Adrenal gland (tissue), 12 donors: ENCODE results near the gene CDK14. TPM values are rescaled to one million over a fixed set of nuclear protein-coding genes. Genes with fewer than 3 reads are reported as not detected.

Experiments used
- DNase-seq, 7 donors: peaks; one replicate each; pipeline ENCODE4 v3.0.0-alpha.2; 2019 to 2020
- H3K27ac ChIP-seq, 5 donors: fragments of 200-600 bp; sonication (generic) in 4 of 5; 1 replicate in 3 of 5; 2 replicates in 2 of 5; pipeline versions ENCODE4 v1.5.1 to v1.8.0; 2016 to 2020; ENCODE audit warnings: mild to moderate bottlenecking in 1 of 5
- H3K27me3 ChIP-seq: fragments of 200-600 bp; 2 replicates; pipeline ENCODE4 v1.8.0; 2021
- H3K36me3 ChIP-seq, 2 donors: fragments of 200-600 bp; replicated peaks in 1 of 2; 1 replicate in 1 of 2; 2 replicates in 1 of 2; pipeline versions ENCODE4 v1.5.1 to v1.8.0; 2018 to 2022
- H3K4me1 ChIP-seq, 2 donors: fragments of 200-600 bp; replicated peaks in 1 of 2; 1 replicate in 1 of 2; 2 replicates in 1 of 2; pipeline versions ENCODE4 v1.5.1 to v1.8.0; 2018 to 2021
- H3K4me3 ChIP-seq, 4 donors: fragments of 200-600 bp; sonication (generic) in 3 of 4; one replicate each; pipeline ENCODE4 v1.5.1; 2016 to 2018
- H3K9me3 ChIP-seq, 3 donors: fragments of 200-600 bp; sonication (generic) in 1 of 3; replicated peaks in 1 of 3; 1 replicate in 2 of 3; 2 replicates in 1 of 3; pipeline versions ENCODE4 v1.5.1 to v1.8.0; 2016 to 2021
- CTCF ChIP-seq, 6 experiments: fragments of 450-650 bp in 4 of 6; fragments of 200-600 bp in 2 of 6; sonication (generic) in 1 of 6; IDR thresholded peaks; 1 replicate in 5 of 6; 2 replicates in 1 of 6; pipeline versions ENCODE4 v1.5.1 to v1.8.0; 2016 to 2021; ENCODE audit warnings: antibody characterized with exemption in 6 of 6, mild to moderate bottlenecking in 2 of 6, moderate library complexity in 1 of 6
- POLR2A ChIP-seq, 2 donors: fragments of 450-650 bp; IDR thresholded peaks; one replicate each; pipeline ENCODE4 v1.6.1; 2017; ENCODE audit warnings: antibody characterized with exemption in 2 of 2, mild to moderate bottlenecking in 2 of 2, moderate library complexity in 1 of 2
- WGBS, 4 donors: extraction: QIAGEN DNeasy Blood & Tissue Kit in 2 of 4; methylation state at CpG; one replicate each; pipeline versions ENCODE4 v1.1.5 to v1.1.7; 2013 to 2017; 5-methylcytosine and 5-hydroxymethylcytosine counted together
- intact Hi-C, 2 donors: fragments of 100-400 bp; cut with DNase I; formaldehyde crosslinking; loops; one replicate each; pipeline versions ENCODE4 v1.14.1 to v1.15.0; 2022 to 2023
- polyA plus RNA-seq, 3 donors: library from polyadenylated mRNA; stranded (reverse); fragments of 200-250 nt in 2 of 3; fragments of 350-450 nt in 1 of 3; fragmentation: Illumina TruSeq in 1 of 3; extraction: RNeasy Lipid Tissue Mini Kit (QIAGEN cat#74804) in 1 of 3; gene quantifications; one replicate each; pipeline ENCODE4 v1.2.3, GENCODE V29; 2013 to 2014
- total RNA-seq, 9 donors: library from RNA; depleted of rRNA in 4 of 9; stranded (reverse); fragments of >200 nt in 4 of 9; fragments of 120-200 nt in 1 of 9; fragmentation: NEBNext Ultra II Directional in 1 of 9; extraction: Animal tissue kit (Norgen Biotek cat#: 25700) in 1 of 9; gene quantifications; one replicate each; pipeline versions ENCODE4 v1.1.0 to v1.2.4, GENCODE V29; 2013 to 2023
- donor health status: healthy with polysubstance abuse.
- donor health status: Bipolar disorder and iron deficiency.
- donor health status: DM: yes; HTN: yes; CAD: no.
- donor health status: DM: no; HTN: no; CAD: no.
- donor health status: DM: no; HTN: no; CAD: no.
- donor health status: DM: yes; HTN: yes; CAD: no.

CDK14 gene
- total and polyA plus RNA-seq, 12 donors, result 1.9 to 14.5 (median 7.6) TPM

GRCh38 chr7:90818341-90818740, 222.2 kb downstream of the CDK14 start:
- H3K36me3 ChIP-seq, result no peaks in the 10 kb centered on the region
- no peak for TF ChIP-seq CTCF (IDR thresholded peaks at IDR 0.05)
- no peak for TF ChIP-seq POLR2A (IDR thresholded peaks at IDR 0.05)
- no peak for DNase-seq
- intact Hi-C loops, result no loop called here
- no peaks in the 10 kb centered on the region for H3K27me3 ChIP-seq
- no peak overlapping the region for H3K4me3 ChIP-seq
- no peak overlapping the region for H3K27ac ChIP-seq
- H3K9me3 ChIP-seq, result no peaks in the 10 kb centered on the region
- 66 to 85% (median 75%) methylated on average over 1 of the region's 1 CpG for WGBS, 4 donors
- H3K4me1 ChIP-seq, result peaks cover 0 to 6% of the 10 kb centered on the region in 2 donors

- no peaks in the 10 kb centered on the region for H3K27me3 ChIP-seq
- H3K27ac ChIP-seq, result no peak overlapping the region
- no peaks in the 10 kb centered on the region for H3K9me3 ChIP-seq
- intact Hi-C loops, result no loop called here
- H3K4me3 ChIP-seq, result no peak overlapping the region
- 71 to 80% (median 74%) methylated on average over 4 of the region's 4 CpGs for WGBS, 4 donors
- no peaks in the 10 kb centered on the region for H3K36me3 ChIP-seq
- peaks cover 0 to 4% of the 10 kb centered on the region in 2 donors for H3K4me1 ChIP-seq
- TF ChIP-seq CTCF (IDR thresholded peaks at IDR 0.05), result no peak
- TF ChIP-seq POLR2A (IDR thresholded peaks at IDR 0.05), result no peak
- DNase-seq, result no peak
These were observed 226.0 kb downstream of the CDK14 start for GRCh38 chr7:90821961-90822620.

- no peaks in the 10 kb centered on the region for H3K4me1 ChIP-seq
- no peak overlapping the region for H3K27ac ChIP-seq
- no peaks in the 10 kb centered on the region for H3K27me3 ChIP-seq
- WGBS, 4 donors, result 55 to 71% (median 59%) methylated on average over 5 of the region's 5 CpGs
- no peaks in the 10 kb centered on the region for H3K36me3 ChIP-seq
- no peak overlapping the region for H3K4me3 ChIP-seq
- TF ChIP-seq POLR2A (IDR thresholded peaks at IDR 0.05) (no peak), CTCF (IDR thresholded peaks at IDR 0.05) (no peak)
- intact Hi-C loops, result no loop called here
- DNase-seq, result no peak
- no peaks in the 10 kb centered on the region for H3K9me3 ChIP-seq
These were observed 228.5 kb downstream of the CDK14 start for GRCh38 chr7:90824386-90825307.

- no peak for DNase-seq
- no peak overlapping the region for H3K27ac ChIP-seq
- H3K4me1 ChIP-seq, result no peaks in the 10 kb centered on the region
- H3K27me3 ChIP-seq, result no peaks in the 10 kb centered on the region
- H3K9me3 ChIP-seq, result no peaks in the 10 kb centered on the region
- intact Hi-C loops, result no loop called here
- TF ChIP-seq POLR2A (IDR thresholded peaks at IDR 0.05), result no peak
- no peak for TF ChIP-seq CTCF (IDR thresholded peaks at IDR 0.05)
- no peaks in the 10 kb centered on the region for H3K36me3 ChIP-seq
- 59 to 69% (median 65%) methylated on average over 2 of the region's 2 CpGs for WGBS, 4 donors
- H3K4me3 ChIP-seq, result no peak overlapping the region
These were observed 229.7 kb downstream of the CDK14 start for GRCh38 chr7:90825779-90826178.
